ENCODE results near the gene GPR176.

The GPR176 gene

GRCh38 chr15:39919748-39920509 lies at the start of gene GPR176:
Gene GPR176, minus strand, starts transcription at chr15:39920266. Its CDS starts 240 bp downstream, at chr15:39920026.
- no peak for DNase-seq

GRCh38 chr15:39969002-39969394 lies 48.9 kb upstream of the GPR176 start:
- no peak for DNase-seq

GRCh38 chr15:39968273-39969001 lies 48.4 kb upstream of the GPR176 start:
- DNase-seq = no peak

GRCh38 chr15:39966521-39966920 lies 46.5 kb upstream of the GPR176 start:
- DNase-seq = no peak

DNA sequence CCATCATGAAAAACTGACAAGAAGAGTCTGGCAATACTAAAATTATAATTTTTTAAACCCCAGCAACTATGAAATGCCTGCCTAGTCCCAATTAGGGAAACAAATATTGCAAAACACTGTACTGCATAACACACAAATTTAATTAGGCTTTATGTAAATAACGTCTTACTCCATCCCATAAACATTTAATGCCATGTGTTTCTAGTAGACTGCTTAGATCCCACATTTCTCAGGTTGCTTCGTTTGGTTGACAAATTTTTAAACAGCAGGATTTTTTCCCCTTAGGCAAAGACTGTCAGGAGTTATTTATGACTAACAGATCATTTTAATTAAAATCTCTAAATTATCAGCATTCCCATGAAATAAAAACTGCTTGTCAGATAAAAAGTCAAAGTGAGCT lies 43.7 kb upstream of the GPR176 start:
- DNase-seq = no peak

- no peak for DNase-seq
Measured at GRCh38 chr15:39961051-39961450, 41.0 kb upstream of the GPR176 start.

- DNase-seq = no peak
Measured at GRCh38 chr15:39960411-39960810, 40.3 kb upstream of the GPR176 start.

DNA sequence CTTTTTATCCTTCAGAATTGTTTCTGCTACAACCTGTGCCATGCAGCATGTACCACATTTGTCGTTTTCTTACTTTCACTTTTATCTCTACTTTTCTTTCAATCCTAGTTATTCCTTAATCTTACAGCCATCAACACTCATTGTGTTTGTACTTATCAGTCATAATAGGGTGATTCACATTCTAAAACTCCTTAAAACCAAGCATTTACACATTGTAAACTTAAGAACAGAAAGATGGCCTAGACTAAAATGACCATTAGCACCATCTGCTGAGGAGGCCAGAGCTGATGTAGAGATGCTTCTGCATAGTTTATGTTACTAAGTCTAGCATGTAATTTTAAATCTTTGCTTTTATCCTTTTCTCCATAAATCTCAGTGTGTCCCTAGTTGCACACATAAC lies 39.3 kb upstream of the GPR176 start:
- DNase-seq = no peak

GRCh38 chr15:39957481-39957880 lies 37.4 kb upstream of the GPR176 start:
- DNase-seq = no peak

DNA sequence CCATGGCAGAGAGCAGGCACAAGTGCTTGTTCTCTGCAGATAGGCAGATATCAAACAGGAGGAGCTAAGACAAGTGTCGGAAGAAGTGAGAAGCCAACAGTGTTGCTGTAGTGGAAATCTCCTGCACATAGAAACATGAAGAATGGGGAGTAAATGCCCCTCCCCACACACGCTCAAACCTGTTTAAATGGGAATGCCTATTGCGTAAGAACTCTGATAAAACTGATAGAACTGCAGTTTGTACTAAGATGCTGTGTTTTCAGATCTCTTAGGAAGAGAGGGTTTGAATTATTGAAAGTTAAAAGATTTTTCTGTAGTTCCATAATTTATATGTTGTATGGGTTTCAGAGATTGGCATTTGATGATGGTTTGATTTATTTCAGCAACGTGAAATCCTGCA lies 33.5 kb upstream of the GPR176 start:
- DNase-seq = no peak

DNA sequence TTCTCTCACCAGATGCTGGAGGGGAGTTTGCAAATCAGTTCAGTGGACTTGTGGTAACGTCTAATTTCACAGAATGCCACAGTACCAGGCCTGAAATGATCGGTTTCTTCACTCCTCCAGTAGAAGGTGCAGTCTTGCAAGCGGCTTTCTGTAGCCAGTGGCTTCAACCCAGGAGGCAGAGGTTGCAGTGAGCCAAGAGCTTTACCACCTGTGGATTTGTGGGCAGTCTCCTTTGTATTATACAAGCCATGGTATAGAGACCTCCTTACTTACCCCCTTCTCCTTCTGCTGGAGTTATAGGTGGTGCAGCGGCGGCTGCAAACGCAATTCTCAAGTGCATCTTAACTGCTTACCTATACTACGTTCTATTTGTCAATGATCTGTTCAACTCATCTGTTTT lies 31.5 kb upstream of the GPR176 start:
- no peak for DNase-seq

- no peak for DNase-seq
Measured at GRCh38 chr15:39948817-39949216, 28.8 kb upstream of the GPR176 start.

- DNase-seq = no peak
Measured at GRCh38 chr15:39947401-39948197, 27.5 kb upstream of the GPR176 start.

GRCh38 chr15:39946862-39947261 lies 26.8 kb upstream of the GPR176 start:
- DNase-seq = peak; percentile 7

GRCh38 chr15:39944726-39945125 lies 24.7 kb upstream of the GPR176 start:
- no peak for DNase-seq

DNA sequence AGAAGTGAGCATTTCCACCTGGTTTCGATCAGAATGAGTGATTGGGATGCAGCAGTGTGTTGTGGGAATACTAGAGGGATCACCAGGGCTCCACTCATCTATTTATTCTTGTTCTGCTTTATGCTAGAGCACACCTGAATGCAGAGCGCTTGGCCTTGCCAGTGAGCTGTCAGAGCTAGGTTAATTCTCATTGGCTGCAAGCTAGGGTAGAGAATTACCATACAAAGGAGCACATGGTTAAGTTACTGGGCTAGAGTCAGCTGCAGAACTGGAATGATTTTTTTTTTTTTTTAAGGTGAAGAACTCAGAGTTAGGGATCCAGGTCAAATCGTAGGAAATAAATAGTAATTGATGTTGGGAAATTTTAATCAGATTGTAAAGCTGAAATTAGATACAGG lies 22.7 kb upstream of the GPR176 start:
- DNase-seq = no peak

DNA sequence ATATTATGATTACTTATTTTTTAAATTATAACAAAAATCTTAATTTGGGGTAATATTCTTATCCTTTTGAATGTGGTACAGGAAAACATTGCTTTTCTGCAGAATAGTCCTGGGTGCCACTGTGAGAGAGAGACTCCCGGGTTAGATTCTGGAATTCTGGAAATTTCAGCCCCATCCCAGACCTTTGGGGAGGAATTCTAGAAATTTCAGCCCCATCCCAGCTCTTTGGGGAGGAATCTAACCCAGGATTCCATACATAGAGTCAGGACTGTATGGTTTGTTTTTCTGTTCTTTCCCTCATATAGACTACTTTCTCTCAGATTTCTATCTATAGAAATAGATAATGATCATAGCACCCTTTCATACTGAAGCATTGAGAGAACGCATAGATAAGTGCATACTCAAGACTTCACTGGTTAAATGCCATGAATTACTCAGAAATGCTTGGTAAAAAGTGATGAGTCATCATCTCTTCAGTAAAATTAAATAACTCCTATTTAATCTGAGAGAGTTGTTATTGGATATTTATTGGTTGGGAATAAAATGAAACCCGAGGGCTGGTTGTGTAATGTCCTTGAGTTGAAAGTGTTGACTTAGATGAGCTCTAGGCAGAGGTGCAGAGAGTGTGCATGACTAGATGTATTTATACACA lies 22.2 kb upstream of the GPR176 start:
- DNase-seq = no peak

GRCh38 chr15:39939487-39940452 lies 19.7 kb upstream of the GPR176 start:
- DNase-seq = no peak

DNA sequence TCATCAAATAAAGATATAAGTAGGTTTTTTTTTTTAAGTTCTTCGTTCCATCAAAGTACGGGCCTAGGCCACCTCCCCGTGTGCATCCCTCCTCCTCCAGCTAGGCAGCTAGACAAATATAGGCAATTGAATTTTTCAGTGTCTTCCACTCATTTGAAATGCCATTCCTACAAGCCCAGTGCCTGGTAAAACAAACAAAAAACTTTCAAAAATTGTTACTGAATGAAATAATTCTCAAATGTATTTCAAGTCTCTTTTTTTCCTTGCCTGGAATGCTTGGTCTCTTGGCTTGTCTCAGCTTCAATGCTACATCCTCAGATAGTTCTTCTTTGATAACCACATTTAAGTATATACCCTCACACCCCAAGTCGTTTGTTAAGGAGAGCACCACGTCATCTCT lies 17.6 kb upstream of the GPR176 start:
- DNase-seq = no peak

GRCh38 chr15:39936681-39937080 lies 16.6 kb upstream of the GPR176 start:
- no peak for DNase-seq

- no peak for DNase-seq
Measured at GRCh38 chr15:39936187-39936586, 16.1 kb upstream of the GPR176 start.

- no peak for DNase-seq
Measured at GRCh38 chr15:39935241-39935640, 15.2 kb upstream of the GPR176 start.
